Stomach (tissue), 9 donors: ENCODE results near the gene TRIM46. TPM values are rescaled to one million over a fixed set of nuclear protein-coding genes. Genes with fewer than 3 reads are reported as not detected.
"Not testable (repeated sequence)": the region's sequence is repeated elsewhere in the genome, so short reads cannot be mapped to it uniquely, and the experiment has no call there.

Experiments
- DNase-seq, 2 donors: peaks; one replicate each; pipeline versions ENCODE4 v3.0.0 to v3.0.0-alpha.2; 2013 to 2019
- H3K27ac ChIP-seq, 5 donors: fragments of 200-600 bp in 4 of 5; sonication (generic) in 4 of 5; one replicate each; pipeline ENCODE4 v1.5.1; 2013 to 2019; ENCODE audit warnings: mild to moderate bottlenecking in 1 of 5, moderate library complexity in 1 of 5
- H3K27me3 ChIP-seq, 3 donors: fragments of 200-600 bp; sonication (generic); one replicate each; pipeline ENCODE4 v1.5.1; 2017 to 2019; ENCODE audit warnings: mixed run types in 1 of 3
- H3K36me3 ChIP-seq, 4 donors: fragments of 200-600 bp; sonication (generic); 1 replicate in 3 of 4; 2 replicates in 1 of 4; pipeline ENCODE4 v1.5.1; 2016 to 2019
- H3K4me1 ChIP-seq, 4 donors: fragments of 200-600 bp; sonication (generic); one replicate each; pipeline ENCODE4 v1.5.1; 2016 to 2019
- H3K4me3 ChIP-seq, 4 donors: fragments of 200-600 bp; sonication (generic) in 3 of 4; one replicate each; pipeline ENCODE4 v1.5.1; 2016 to 2019; ENCODE audit warnings: mild to moderate bottlenecking in 1 of 4
- H3K9me3 ChIP-seq, 4 donors: fragments of 200-600 bp; sonication (generic); one replicate each; pipeline ENCODE4 v1.5.1; 2016 to 2019
- EP300 ChIP-seq: sonication (generic); formaldehyde crosslinking; IDR thresholded peaks from one replicate; pipeline ENCODE4 v1.6.1; 2017; ENCODE audit warnings: antibody characterized with exemption
- POLR2A ChIP-seq, 4 donors: fragments of 450-650 bp; IDR thresholded peaks; one replicate each; pipeline ENCODE4 v1.6.1; 2016; ENCODE audit warnings: antibody characterized with exemption in 4 of 4, control low read depth in 2 of 4, mild to moderate bottlenecking in 1 of 4, moderate library complexity in 1 of 4
- POLR2AphosphoS5 ChIP-seq, 3 donors: sonication (generic); formaldehyde crosslinking; IDR thresholded peaks; one replicate each; pipeline ENCODE4 v1.6.1; 2016; ENCODE audit warnings: antibody characterized with exemption in 3 of 3
- WGBS, 5 donors: extraction: QIAGEN DNeasy Blood & Tissue Kit in 3 of 5; methylation state at CpG; one replicate each; pipeline versions ENCODE4 v1.1.5 to v1.1.7; 2013 to 2018; 5-methylcytosine and 5-hydroxymethylcytosine counted together
- intact Hi-C: fragments of 100-400 bp; cut with DNase I; formaldehyde crosslinking; loops from one replicate; pipeline ENCODE4 v1.15.1; 2023; ENCODE audit warnings: low total_unique reads
- polyA plus RNA-seq, 3 donors: library from polyadenylated mRNA; stranded (reverse); fragments of 200-250 nt; gene quantifications; one replicate each; pipeline ENCODE4 v1.2.3, GENCODE V29; 2013
- total RNA-seq, 5 donors: library from RNA; depleted of rRNA; stranded (reverse); fragments of >200 nt; gene quantifications; one replicate each; pipeline versions ENCODE4 v1.1.0 to v1.2.3, GENCODE V29; 2014 to 2016
- TF ChIP-seq, protein P1 (sequence below), 7 experiments: fragments of 450-650 bp in 4 of 7; fragments of 200-600 bp in 3 of 7; sonication (generic) in 3 of 7; IDR thresholded peaks; one replicate each; pipeline ENCODE4 v1.5.1; 2016 to 2019; ENCODE audit warnings: antibody characterized with exemption in 7 of 7, control low read depth in 2 of 7, mild to moderate bottlenecking in 1 of 7
- donor health status: healthy with polysubstance abuse.
- donor health status: Bipolar disorder and iron deficiency.
- donor health status: healthy.

Gene TRIM46
- total and polyA plus RNA-seq, 8 donors = 0.58 to 16.9 (median 0.71) TPM; not detected in 2

DNA sequence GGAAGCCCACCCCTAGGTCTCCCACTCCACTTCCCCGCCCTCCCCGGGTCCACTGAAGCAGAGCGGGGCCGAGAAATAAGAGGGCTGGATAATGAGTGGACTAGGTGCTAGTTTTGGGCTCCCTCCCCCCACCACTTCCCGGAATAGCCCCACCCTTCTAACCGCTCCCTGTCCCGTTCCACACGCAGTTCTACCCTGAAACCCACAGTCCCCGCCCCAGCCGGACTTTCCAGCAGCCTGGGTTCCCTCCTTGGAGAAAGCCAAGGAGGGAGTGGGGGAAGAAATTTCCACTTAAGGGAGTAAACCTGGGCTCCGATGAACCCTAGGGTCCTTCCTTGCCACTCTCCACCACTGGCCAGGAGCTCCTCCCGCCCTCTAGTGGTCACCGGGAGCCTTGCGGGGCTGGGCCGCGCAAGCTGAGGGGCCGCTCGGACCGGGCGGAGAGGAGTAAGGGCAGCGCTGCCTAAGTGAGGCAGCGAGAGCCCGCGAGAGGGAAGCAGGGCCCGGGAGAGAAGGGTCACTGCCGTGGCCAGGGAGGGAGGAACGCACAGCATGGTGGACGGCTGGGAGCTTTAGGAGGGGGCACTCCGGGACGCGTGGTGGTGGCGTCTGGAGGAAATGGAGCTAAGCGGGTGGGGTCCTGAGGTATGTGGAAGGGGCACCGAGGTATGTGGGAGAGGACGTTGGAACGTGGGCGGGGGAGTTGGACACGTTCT is 19.8 kb downstream of the TRIM46 start:
- intact Hi-C loops = no loop called here
- WGBS, 5 donors = 0 to 1% (median 1%) methylated on average over 38 of the region's 38 CpGs
- peak overlapping the region; percentile 88 to 98 (median 95) for H3K27ac ChIP-seq

DNA sequence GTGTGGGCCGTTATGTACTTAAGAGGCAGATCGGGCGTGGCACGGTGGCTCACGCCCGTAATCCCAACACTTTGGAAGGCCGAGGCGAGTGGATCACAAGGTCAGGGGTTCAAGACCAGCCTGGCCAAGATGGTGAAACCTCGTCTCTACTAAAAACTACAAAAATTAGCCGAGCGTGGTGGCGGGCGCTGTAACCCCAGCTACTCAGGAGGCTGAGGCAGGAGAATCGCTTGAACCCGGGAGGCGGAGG is 20.3 kb downstream of the TRIM46 start:
- Histone ChIP-seq H3K4me1 (peaks cover 23 to 52% (median 36%) of the 10 kb centered on the region in 4 donors), H3K27ac (peak overlapping the region; percentile 88 to 98 (median 95)), H3K4me3 (peak overlapping the region; percentile 60 to 67 (median 64)), H3K36me3 (peaks cover 0 to 24% (median 21%) of the 10 kb centered on the region in 4 donors)
- H3K27me3 ChIP-seq, intact Hi-C loops, DNase-seq, H3K9me3 ChIP-seq: not testable (repeated sequence)
- WGBS, 5 donors = 2 to 7% (median 4%) methylated on average over 16 of the region's 16 CpGs

More for the DNA sequence above, 19.8 kb downstream of the TRIM46 start:
- peaks cover 0 to 19% (median 17%) of the 10 kb centered on the region in 4 donors for H3K36me3 ChIP-seq
- H3K4me3 ChIP-seq = peak overlapping the region; percentile 60 to 67 (median 64)
- TF ChIP-seq, protein P1, sequence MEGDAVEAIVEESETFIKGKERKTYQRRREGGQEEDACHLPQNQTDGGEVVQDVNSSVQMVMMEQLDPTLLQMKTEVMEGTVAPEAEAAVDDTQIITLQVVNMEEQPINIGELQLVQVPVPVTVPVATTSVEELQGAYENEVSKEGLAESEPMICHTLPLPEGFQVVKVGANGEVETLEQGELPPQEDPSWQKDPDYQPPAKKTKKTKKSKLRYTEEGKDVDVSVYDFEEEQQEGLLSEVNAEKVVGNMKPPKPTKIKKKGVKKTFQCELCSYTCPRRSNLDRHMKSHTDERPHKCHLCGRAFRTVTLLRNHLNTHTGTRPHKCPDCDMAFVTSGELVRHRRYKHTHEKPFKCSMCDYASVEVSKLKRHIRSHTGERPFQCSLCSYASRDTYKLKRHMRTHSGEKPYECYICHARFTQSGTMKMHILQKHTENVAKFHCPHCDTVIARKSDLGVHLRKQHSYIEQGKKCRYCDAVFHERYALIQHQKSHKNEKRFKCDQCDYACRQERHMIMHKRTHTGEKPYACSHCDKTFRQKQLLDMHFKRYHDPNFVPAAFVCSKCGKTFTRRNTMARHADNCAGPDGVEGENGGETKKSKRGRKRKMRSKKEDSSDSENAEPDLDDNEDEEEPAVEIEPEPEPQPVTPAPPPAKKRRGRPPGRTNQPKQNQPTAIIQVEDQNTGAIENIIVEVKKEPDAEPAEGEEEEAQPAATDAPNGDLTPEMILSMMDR (IDR thresholded peaks at IDR 0.05) = peak in 6 of 7 experiments; percentile 89 to 99 (median 97)
- TF ChIP-seq POLR2AphosphoS5 (IDR thresholded peaks at IDR 0.05) = peak; percentile 45 to 84 (median 66)
- no peak for TF ChIP-seq EP300
- peak in 1 of 4 donors; percentile 20 for TF ChIP-seq POLR2A (IDR thresholded peaks at IDR 0.05)
- H3K4me1 ChIP-seq = peaks cover 23 to 52% (median 36%) of the 10 kb centered on the region in 4 donors
- peak; percentile 93 to 96 for DNase-seq
- H3K9me3 ChIP-seq = no peaks in the 10 kb centered on the region
- H3K27me3 ChIP-seq = no peaks in the 10 kb centered on the region

DNA sequence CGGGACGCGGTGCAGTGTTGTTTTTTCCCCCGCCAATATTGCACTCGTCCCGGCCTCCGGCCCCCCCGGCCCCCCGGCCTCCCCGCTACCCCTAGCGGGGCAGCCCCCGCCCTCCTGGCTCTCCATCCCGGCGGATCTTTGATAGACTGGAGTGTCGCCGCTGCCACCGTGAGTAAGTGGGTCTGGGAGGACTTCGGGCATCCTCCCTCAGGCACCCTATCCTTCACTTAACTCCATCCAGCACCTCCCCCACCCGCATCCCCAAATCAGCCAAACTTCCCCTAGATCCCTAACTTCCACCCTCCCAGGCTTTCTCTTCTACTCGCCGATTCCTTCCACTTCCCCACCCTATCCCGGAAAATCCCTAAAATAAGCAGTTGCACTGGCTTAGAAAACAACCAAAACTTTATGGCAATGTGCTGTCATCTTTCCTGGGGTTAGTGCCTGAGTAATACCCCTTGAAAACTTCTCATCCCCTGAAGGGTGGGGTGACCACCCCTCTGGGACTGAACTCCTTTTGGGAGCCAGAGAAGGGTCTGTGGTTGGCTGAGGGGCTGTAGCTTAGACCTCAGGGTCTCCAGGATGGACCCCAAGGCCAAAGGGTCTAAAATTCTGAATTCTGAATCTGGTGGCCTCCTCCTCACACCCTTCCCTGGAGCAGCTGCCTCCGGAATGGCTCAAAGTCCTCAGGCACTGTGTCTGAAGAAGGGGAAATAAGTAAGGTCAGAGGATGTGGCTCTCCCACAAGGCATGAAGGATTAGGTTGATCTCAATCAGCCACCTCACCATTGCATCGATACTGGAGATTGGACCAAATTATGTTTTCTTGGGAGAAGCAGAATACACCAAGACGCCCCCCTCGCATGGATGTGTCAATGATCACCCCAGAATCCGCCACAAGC is 21.8 kb downstream of the TRIM46 start:
- H3K4me1 ChIP-seq = peaks cover 23 to 52% (median 36%) of the 10 kb centered on the region in 4 donors

DNA sequence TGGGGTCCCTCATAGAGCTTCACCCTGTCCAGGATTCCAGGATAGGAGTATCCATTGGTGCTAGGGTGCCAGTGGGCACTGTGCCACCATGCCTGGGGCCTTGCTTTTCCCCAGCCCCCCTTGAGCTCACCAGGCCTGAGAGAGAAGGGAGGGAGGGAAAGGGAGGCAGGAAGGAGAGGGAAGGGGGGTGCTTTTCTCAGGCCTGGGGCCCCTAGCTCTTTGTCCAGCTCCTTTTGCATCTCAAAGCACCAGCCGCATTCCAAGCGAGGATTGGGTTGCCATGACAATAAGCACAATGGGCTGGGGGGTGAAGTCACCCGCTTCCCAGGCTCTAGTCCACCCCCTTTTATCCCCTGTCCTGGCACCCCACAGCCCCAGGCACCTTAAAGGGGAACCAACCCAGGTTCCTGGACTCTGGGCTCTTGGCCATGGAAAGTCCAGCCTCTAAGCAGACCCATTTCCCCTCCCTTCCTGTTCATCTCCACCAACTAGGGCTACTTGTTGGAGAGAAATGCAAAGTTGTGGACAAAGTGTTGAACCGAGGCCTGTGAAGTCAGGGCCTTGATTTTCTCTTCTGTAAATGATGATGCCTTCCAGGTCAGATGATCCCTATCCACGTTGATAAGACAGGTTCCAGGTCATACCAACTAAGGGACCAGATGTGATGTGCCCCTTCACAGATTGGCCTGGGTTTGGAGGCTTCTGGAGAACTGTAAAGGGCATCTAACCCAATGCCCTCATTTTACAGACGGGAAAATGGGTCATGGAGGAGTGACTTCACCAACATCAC is 22.6 kb downstream of the TRIM46 start:
- Histone ChIP-seq H3K27ac (peak overlapping the region in 4 of 5 donors; percentile 88 to 98 (median 96)), H3K4me1 (peaks cover 23 to 52% (median 36%) of the 10 kb centered on the region in 4 donors), H3K36me3 (peaks cover 3 to 47% (median 37%) of the 10 kb centered on the region in 4 donors), H3K9me3 (no peaks in the 10 kb centered on the region), H3K4me3 (peak overlapping the region in 2 of 4 donors; percentile 64), H3K27me3 (no peaks in the 10 kb centered on the region)
- intact Hi-C loops = no loop called here
- TF ChIP-seq POLR2AphosphoS5 (IDR thresholded peaks at IDR 0.05) = no peak
- TF ChIP-seq EP300 = no peak
- no peak for TF ChIP-seq POLR2A (IDR thresholded peaks at IDR 0.05)
- TF ChIP-seq, protein P1 (IDR thresholded peaks at IDR 0.05) = no peak
- DNase-seq = peak in 1 of 2 donors; percentile 14
- 77 to 87% (median 84%) methylated on average over 6 of the region's 6 CpGs for WGBS, 5 donors

More for the DNA sequence above, 21.8 kb downstream of the TRIM46 start:
- intact Hi-C loops = no loop called here
- Histone ChIP-seq H3K27me3 (no peaks in the 10 kb centered on the region), H3K36me3 (peaks cover 3 to 39% (median 29%) of the 10 kb centered on the region in 4 donors), H3K9me3 (no peaks in the 10 kb centered on the region), H3K27ac (peak overlapping the region; percentile 18 to 98 (median 95)), H3K4me3 (peak overlapping the region; percentile 60 to 67 (median 64))
- WGBS, 5 donors = 23 to 46% (median 27%) methylated on average over 11 to 27 of the region's 27 CpGs
- TF ChIP-seq POLR2AphosphoS5 (IDR thresholded peaks at IDR 0.05) (no peak), EP300 (no peak), POLR2A (IDR thresholded peaks at IDR 0.05) (no peak)
- TF ChIP-seq, protein P1 (IDR thresholded peaks at IDR 0.05) = no peak
- DNase-seq = peak in 1 of 2 donors; percentile 56
